ENCODE data around the gene SLC41A2.

SLC41A2 gene

DNA sequence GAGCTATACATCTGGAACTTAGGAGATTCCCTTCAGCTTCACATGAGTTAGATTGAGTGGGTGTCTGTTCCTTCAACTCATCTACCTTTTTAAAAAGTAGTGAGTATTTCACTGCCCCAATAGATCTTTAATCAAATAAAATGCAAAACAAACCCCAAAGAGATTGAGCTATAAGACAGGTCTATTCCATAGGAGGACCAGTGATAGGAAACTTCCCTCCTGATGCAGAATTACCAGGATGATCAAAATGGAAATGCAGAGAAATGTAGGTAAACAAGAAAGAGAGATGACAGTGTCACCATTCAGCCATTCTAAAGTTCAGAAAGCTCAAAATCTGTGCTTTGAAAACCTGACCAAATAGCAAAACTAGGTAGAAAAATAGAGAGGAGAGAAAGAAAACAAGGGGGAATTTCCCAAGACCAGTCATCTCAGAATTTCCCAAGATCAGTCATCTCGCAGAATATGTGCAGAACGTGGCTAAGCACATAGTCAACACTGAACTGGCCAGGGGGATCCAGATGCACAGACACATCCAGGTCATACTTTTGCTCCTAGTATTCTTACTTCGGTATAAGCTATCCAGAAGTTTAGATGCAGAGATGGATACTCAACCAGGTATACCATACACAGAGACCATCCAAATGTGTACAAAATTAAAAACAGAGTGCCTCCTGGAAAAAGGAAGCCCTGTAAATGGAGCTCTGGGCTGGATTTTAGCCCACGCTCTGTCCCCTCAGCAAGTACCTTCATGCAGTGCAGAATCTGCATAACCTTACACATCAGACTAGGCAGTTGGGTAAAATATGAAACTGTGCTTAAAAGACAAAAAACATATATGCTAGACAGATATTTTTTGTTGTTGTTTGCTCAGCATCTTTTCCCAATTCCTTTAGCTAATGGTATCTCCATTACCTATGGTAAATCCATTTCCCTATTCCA, 27.4 kb downstream of the SLC41A2 start:
- TF ChIP-seq, protein P1, sequence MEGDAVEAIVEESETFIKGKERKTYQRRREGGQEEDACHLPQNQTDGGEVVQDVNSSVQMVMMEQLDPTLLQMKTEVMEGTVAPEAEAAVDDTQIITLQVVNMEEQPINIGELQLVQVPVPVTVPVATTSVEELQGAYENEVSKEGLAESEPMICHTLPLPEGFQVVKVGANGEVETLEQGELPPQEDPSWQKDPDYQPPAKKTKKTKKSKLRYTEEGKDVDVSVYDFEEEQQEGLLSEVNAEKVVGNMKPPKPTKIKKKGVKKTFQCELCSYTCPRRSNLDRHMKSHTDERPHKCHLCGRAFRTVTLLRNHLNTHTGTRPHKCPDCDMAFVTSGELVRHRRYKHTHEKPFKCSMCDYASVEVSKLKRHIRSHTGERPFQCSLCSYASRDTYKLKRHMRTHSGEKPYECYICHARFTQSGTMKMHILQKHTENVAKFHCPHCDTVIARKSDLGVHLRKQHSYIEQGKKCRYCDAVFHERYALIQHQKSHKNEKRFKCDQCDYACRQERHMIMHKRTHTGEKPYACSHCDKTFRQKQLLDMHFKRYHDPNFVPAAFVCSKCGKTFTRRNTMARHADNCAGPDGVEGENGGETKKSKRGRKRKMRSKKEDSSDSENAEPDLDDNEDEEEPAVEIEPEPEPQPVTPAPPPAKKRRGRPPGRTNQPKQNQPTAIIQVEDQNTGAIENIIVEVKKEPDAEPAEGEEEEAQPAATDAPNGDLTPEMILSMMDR (IDR thresholded peaks at IDR 0.05; ENCODE audit: low read depth, low read length, missing control alignments), result no peak
- no peak overlapping the region for H3K4me3 ChIP-seq (replicated peaks; ENCODE audit: low read depth, low read length)
- DNase-seq (ENCODE audit: extremely low read depth, low read depth), result no peak

DNA sequence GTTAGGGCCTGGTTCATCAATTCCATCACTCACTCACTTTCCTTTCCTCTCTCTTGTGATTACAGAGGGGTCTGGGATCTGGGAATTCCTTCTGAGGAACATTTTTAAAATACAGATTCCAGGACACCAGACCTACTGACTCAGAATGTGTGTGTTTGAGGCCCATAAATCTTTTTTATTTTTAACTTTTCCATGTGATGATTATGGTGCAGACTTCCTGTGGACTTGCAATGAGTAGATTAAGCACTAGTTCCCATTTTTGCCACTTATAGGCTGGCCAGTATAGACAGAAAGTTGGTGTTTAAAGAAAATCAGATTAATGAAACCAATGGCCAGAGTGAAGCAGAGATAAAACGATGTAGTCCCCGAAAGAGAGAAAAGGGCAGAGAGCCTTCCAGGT, 28.1 kb downstream of the SLC41A2 start:
- no peak for DNase-seq (ENCODE audit: extremely low read depth, low read depth)
- H3K4me3 ChIP-seq (replicated peaks; ENCODE audit: low read depth, low read length), result no peak overlapping the region
- TF ChIP-seq, protein P1 (IDR thresholded peaks at IDR 0.05; ENCODE audit: low read depth, low read length, missing control alignments), result no peak

DNA sequence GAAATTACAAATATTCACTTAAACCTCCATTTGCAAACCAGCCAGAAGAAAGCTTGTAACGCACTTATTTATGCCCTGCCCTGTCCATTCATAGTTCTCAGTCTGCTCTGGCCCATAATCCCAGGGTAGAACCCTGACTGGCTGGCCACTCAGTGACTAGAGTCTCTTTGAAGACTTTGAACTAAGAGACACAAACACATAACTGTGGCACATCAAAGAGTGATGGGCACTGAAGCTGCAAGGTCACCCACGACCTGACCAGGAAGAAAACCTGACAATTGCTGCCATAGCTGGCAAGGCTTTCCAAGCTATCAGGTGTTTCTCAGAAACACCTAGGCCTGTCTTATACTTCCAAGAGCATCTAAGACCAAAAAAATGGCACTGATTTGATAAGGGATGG, 28.7 kb downstream of the SLC41A2 start:
- H3K4me3 ChIP-seq (replicated peaks; ENCODE audit: low read depth, low read length), result no peak overlapping the region
- TF ChIP-seq, protein P1 (IDR thresholded peaks at IDR 0.05; ENCODE audit: low read depth, low read length, missing control alignments), result no peak
- no peak for DNase-seq (ENCODE audit: extremely low read depth, low read depth)

DNA sequence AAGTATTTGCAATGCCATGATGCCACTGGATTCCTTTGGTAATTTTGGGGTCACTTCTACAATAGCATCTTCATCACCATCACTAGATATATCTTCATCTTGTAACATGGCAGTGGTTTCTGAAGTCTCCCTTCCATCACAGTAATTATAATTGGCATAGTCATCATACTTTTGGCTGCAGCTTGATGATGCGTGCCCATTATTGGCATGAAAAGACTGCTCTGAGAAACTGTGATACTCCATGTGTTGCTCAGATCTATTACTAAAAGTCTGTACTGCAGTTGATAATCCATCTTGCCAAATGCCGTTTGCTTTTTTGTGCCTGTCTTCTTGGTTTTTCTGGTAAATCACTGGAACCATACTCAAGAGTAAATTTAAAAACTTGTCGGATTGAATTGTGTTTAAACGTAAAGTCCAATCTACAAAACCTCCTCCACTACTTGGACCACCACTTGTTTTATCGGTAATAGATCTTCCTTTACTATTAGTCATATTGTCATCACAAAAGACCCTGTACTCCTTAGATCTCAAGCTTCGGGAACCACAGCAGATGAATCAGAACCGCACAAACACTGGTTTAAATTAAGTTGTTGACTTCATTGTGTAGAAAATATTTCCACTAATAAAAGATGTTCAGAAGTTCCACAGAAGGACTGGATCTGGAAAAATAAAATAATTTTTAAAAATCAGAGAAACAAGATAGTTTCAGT, 29.9 kb downstream of the SLC41A2 start:
- TF ChIP-seq, protein P1 (IDR thresholded peaks at IDR 0.05; ENCODE audit: low read depth, low read length, missing control alignments), result no peak

DNA sequence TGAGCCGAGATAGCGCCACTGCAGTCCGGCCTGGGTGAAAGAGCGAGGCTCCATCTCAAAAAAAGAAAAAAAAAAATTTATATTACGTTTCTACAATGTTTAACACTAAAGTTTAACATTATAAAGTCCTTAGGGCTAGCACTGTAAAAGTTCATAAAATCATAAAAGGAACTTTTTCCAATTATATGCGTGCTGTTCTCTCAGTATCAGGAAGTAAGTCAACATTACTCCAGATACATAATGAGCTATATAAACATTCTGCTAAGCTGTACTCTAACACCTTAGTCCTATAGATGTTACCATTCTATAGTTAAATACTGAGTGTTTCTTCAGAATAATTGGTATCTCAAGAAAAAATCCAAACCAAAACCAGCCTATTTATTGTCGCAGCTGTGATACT, 32.6 kb downstream of the SLC41A2 start:
- DNase-seq (ENCODE audit: extremely low read depth, low read depth), result no peak
- H3K4me3 ChIP-seq (replicated peaks; ENCODE audit: low read depth, low read length), result no peak overlapping the region
- TF ChIP-seq, protein P1 (IDR thresholded peaks at IDR 0.05; ENCODE audit: low read depth, low read length, missing control alignments), result no peak

More for the DNA sequence above, 29.9 kb downstream of the SLC41A2 start:
- no peak for DNase-seq (ENCODE audit: extremely low read depth, low read depth)
- no peak overlapping the region for H3K4me3 ChIP-seq (replicated peaks; ENCODE audit: low read depth, low read length)

DNA sequence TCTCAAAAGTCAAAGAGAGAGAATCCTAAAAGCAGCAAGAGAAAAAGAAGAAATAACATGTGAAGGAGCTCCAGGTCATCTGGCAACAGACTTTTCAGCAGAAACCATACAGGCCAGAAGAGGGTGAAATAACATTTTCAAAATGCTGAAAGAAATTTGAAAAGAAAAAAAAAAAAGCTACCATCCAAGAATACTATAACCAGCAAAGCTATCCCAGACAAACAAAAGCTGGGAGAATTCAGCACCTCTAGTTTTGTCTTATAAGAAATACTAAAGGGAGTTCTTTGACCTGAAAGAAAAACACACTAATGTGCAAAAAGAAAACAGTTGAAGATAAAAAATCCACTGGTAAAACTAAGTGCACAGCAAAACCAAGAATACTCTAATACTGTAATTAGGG, 36.8 kb downstream of the SLC41A2 start:
- no peak for DNase-seq (ENCODE audit: extremely low read depth, low read depth)
- H3K4me3 ChIP-seq (replicated peaks; ENCODE audit: low read depth, low read length), result no peak overlapping the region
- TF ChIP-seq, protein P1 (IDR thresholded peaks at IDR 0.05; ENCODE audit: low read depth, low read length, missing control alignments), result no peak

All from HFF-Myc (cell line).